DOHH2 (cell line): ENCODE results near the gene PSMD3.

Experiments
- EZH2phosphoT487 ChIP-seq: fragments of 200-600 bp; sonication (generic); IDR thresholded peaks from 2 replicates; pipeline ENCODE4 v1.6.1; 2017; ENCODE audit warnings: borderline replicate concordance, mild to moderate bottlenecking, antibody characterized with exemption, low read length, moderate library complexity, mixed read lengths
- TF ChIP-seq, protein P1 (sequence below): fragments of 200-600 bp; sonication (generic); IDR thresholded peaks from one replicate; pipeline ENCODE4 v1.5.1; 2014; ENCODE audit warnings: antibody characterized with exemption, mild to moderate bottlenecking, low read depth, low read length; ENCODE audit not compliant: poor library complexity, severe bottlenecking

DNA sequence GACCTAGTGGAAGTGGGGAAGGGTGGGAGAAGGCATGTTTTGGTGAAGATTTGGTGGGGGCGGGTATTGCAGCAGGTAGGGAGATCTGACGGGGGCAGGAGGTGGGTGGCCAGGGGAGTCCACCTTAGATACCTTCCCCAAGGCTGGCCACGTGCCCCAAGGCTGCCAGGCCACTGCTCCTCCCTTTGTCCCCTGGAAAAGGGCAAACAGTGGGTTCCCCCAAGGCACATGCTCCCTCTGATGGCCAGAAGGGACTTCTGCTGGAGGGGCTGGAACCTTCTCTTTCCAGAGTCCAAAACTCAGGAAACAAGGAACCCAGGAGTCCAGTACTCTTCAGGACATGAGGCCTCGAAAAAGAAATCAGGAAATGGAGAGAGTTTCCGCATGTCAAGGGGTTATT, 6.2 kb upstream of the PSMD3 start:
- no peak for TF ChIP-seq EZH2phosphoT487
- TF ChIP-seq, protein P1, sequence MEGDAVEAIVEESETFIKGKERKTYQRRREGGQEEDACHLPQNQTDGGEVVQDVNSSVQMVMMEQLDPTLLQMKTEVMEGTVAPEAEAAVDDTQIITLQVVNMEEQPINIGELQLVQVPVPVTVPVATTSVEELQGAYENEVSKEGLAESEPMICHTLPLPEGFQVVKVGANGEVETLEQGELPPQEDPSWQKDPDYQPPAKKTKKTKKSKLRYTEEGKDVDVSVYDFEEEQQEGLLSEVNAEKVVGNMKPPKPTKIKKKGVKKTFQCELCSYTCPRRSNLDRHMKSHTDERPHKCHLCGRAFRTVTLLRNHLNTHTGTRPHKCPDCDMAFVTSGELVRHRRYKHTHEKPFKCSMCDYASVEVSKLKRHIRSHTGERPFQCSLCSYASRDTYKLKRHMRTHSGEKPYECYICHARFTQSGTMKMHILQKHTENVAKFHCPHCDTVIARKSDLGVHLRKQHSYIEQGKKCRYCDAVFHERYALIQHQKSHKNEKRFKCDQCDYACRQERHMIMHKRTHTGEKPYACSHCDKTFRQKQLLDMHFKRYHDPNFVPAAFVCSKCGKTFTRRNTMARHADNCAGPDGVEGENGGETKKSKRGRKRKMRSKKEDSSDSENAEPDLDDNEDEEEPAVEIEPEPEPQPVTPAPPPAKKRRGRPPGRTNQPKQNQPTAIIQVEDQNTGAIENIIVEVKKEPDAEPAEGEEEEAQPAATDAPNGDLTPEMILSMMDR: no peak
